HG03280 (cell line): ENCODE results near the gene SLX1A.
"Not testable (repeated sequence)": the region's sequence is repeated elsewhere in the genome, so short reads cannot be mapped to it uniquely, and the experiment has no call there.

Experiments
- ATAC-seq: cut with Tn5 transposase; IDR thresholded peaks from one replicate; pipeline ENCODE4 v1.9.1; 2021; ENCODE audit warnings: mild to moderate bottlenecking, moderate library complexity; ENCODE audit not compliant: unreplicated experiment

Gene SLX1A

GRCh38 chr16:30193615-30194014 lies at the start of gene SLX1A, which contains the start of gene BOLA2B:
Gene SLX1A, plus strand, starts transcription at chr16:30193875. Its CDS starts 210 bp downstream, at chr16:30194085.
Gene BOLA2B, minus strand, starts transcription at chr16:30193666. Its CDS starts 71 bp downstream, at chr16:30193595.
- peak; percentile 88 for ATAC-seq

- no peak for ATAC-seq
These were observed 49.7 kb upstream of the SLX1A start for GRCh38 chr16:30144017-30144416.

DNA sequence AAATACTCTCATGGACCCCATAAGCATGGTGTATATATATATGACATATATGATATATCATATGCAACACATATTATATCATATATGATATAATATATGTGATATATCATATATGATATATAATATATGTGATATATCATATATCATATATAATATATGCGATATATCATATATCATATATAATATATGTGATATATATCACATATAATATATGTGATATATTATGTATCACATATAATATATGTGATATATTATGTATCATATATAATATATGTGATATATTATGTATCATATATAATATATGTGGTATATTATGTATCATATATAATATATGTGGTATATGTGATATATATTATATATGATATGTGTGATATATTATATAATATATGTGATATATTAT lies 48.8 kb upstream of the SLX1A start:
- ATAC-seq: no peak

DNA sequence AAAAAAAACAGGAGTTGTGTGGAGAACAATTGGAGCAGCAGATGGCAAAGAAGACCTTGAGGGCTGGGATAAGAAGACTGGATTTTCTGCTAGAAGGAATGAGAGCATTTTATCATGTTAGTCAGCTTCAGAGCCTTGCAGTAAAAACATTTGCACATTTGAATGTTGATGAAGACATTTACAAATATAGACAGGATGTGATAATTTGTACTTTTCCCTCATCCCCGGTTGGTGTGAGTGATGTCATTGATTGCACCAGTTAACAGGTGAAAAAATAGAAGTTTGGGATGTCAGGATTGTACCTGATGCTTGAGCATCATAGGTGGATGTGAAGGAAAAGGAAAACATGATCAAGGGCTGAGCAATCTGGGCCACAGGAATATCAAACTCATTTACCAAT lies 48.0 kb upstream of the SLX1A start:
- ATAC-seq: no peak

- no peak for ATAC-seq
These were observed 45.7 kb upstream of the SLX1A start for GRCh38 chr16:30147843-30148510.

GRCh38 chr16:30149250-30149930 lies 44.3 kb upstream of the SLX1A start:
- no peak for ATAC-seq

GRCh38 chr16:30151091-30151490 lies 42.6 kb upstream of the SLX1A start:
- no peak for ATAC-seq

GRCh38 chr16:30152517-30152916 lies 41.2 kb upstream of the SLX1A start:
- ATAC-seq: no peak

- no peak for ATAC-seq
These were observed 38.5 kb upstream of the SLX1A start for GRCh38 chr16:30155188-30155587.

- ATAC-seq: no peak
These were observed 36.5 kb upstream of the SLX1A start for GRCh38 chr16:30157214-30157613.

- no peak for ATAC-seq
These were observed 30.1 kb upstream of the SLX1A start for GRCh38 chr16:30163538-30163937.

- ATAC-seq: no peak
These were observed 27.3 kb upstream of the SLX1A start for GRCh38 chr16:30166202-30166902.

- ATAC-seq: not testable (repeated sequence)
These were observed 24.9 kb upstream of the SLX1A start for GRCh38 chr16:30168746-30169145.

GRCh38 chr16:30169416-30169815 lies 24.3 kb upstream of the SLX1A start:
- not testable (repeated sequence) for ATAC-seq

DNA sequence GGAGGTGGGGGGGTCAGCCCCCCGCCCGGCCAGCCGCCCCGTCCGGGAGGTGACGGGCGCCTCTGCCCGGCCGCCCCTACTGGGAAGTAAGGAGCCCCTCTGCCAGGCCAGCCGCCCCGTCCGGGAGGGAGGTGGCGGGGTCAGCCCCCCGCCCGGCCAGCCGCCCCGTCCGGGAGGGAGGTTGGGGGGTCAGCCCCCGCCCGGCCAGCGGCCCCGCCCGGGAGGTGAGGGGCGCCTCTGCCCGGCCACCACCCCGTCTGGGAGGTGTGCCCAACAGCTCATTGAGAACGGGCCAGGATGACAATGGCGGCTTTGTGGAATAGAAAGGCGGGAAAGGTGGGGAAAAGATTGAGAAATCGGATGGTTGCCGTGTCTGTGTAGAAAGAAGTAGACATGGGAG lies 23.5 kb upstream of the SLX1A start:
- not testable (repeated sequence) for ATAC-seq

DNA sequence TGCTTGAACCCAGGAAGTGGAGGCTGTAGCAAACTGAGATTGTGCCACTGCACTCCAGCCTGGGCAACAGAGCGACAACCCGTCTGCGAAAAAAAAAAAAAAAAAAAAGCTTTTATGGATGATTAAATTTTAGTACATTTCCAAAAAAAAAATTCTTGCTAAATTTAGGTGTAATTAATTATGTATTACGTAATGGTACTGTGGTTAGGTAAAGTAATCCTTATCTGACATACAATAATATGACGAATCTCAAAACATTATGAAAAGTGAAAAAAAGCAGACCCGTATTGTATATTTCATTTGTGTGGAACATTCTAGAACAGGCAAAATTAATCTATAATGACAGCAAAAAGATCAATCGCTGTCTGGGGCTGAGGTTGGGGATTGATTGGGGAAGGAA lies 20.6 kb upstream of the SLX1A start:
- ATAC-seq: no peak

GRCh38 chr16:30176876-30177275 lies 16.8 kb upstream of the SLX1A start:
- not testable (repeated sequence) for ATAC-seq

GRCh38 chr16:30179195-30179594 lies 14.5 kb upstream of the SLX1A start:
- no peak for ATAC-seq

GRCh38 chr16:30179931-30180330 lies 13.7 kb upstream of the SLX1A start:
- ATAC-seq: no peak

DNA sequence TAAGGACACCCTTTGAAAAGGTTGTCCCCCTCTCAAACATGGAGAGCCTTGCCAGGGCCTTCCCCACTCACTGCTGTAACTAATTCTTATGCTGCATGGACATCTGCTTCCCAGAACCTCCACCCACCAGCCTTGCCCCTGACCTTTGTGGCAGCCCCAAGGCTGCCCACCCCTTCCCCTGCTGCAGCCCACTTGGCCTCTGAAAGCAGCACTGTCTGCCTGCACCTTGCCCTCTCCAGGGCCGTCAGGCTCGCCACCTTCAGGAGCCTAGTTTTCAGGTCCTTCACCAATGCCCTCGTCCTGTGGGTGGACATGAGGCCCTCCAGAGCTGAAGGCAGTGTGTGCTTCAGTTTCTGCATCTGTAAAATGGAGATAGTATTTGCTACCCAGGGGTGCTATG lies 12.9 kb upstream of the SLX1A start:
- no peak for ATAC-seq

GRCh38 chr16:30183233-30184095 lies 10.2 kb upstream of the SLX1A start, which contains the start of gene CORO1A:
Gene CORO1A, plus strand, starts transcription at chr16:30183602. Its CDS starts 1,608 bp downstream, at chr16:30185210.
- peak; percentile 53 for ATAC-seq
